LNCaP clone FGC (cell line): ENCODE data around the gene SFPQ.

Source experiments
- DNase-seq: peaks from one replicate; pipeline ENCODE4 v3.0.0-alpha.2; 2011; ENCODE audit warnings: low read depth
- H3K4me3 ChIP-seq: 2 replicates; pipeline ENCODE4 v1.5.1; 2011; ENCODE audit warnings: mild to moderate bottlenecking, low read depth, low read length, control low read depth
- TF ChIP-seq, protein P1 (sequence below): IDR thresholded peaks from 2 replicates; pipeline ENCODE4 v1.5.1; 2012; ENCODE audit warnings: mild to moderate bottlenecking; ENCODE audit not compliant: control insufficient read depth, insufficient read depth; ENCODE audit errors: extremely low read depth

Gene SFPQ

DNA sequence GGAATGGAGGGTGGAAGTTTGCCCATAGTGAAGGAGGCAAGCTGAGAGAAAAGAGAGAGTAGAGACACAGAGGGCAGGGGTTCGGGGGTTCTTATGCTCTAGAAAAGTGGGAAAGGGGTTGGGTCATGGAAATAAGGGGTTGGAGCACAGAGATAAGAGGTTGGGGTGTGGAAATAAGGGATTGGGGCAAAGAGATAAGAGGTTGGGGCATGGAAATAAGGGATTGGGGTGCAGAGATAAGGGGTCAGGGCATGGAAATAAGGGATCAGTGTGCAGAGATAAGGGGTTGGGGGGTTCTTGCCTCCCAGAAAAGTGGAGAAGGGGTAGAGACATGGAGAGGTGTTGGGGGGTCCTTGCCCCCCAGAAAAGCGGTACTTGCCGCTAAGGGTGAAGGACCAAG is 56.2 kb downstream of the SFPQ start:
- no peak for DNase-seq
- H3K4me3 ChIP-seq, result no peak overlapping the region
- TF ChIP-seq, protein P1, sequence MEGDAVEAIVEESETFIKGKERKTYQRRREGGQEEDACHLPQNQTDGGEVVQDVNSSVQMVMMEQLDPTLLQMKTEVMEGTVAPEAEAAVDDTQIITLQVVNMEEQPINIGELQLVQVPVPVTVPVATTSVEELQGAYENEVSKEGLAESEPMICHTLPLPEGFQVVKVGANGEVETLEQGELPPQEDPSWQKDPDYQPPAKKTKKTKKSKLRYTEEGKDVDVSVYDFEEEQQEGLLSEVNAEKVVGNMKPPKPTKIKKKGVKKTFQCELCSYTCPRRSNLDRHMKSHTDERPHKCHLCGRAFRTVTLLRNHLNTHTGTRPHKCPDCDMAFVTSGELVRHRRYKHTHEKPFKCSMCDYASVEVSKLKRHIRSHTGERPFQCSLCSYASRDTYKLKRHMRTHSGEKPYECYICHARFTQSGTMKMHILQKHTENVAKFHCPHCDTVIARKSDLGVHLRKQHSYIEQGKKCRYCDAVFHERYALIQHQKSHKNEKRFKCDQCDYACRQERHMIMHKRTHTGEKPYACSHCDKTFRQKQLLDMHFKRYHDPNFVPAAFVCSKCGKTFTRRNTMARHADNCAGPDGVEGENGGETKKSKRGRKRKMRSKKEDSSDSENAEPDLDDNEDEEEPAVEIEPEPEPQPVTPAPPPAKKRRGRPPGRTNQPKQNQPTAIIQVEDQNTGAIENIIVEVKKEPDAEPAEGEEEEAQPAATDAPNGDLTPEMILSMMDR, result no peak
